Activated naive CD4-positive, alpha-beta T cell treated with Interleukin-2 at 50 U/mL for 16 hours (primary cell): ENCODE measurements around the gene MPC1.

Experiments
- DNase-seq: peaks from one replicate; pipeline ENCODE4 v3.0.0-alpha.2; 2020

The MPC1 gene

DNA sequence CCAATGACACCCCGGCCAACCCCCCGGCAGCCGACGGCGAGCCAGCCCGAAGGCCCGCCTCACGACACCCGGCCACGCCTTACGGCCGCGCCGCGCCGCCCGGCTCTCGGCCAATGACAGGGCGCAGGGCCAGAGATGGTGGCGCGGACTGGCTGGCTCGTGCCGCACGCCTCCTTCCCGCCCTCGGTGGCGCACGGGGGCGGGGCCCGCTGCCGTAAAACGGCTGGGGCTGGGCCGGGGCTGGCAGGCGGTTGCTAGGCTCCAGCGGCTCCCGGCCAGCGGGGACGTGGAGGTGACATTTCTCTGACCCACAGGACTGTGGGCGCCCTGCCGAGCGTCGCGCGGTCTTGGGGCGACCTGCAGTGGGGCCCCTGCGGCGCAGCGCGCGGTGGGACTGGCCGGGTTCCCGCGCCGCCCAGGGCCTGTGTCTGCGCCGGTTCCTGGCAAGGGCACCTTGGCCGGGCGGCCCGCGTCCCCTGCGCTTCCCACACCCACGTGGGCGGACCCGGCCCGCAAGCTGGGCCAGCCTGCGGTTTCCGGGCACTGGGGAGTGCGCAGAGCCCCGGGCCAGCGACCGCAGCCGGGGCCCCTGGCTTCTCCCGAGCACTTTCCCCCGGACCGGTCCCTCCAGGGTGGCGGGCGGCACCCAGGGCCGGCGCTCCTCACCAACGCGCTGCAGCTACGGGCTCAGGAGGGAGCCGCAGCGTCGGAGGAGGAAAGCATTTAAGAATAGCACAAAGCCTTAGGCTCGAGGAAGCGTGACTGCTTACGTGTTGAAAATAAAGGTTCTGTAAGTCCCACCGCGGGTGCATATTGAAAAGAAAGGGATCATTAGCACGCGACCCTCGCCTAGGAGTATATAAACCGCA lies at the start of gene MPC1:
MPC1 (minus strand) TSS at position 8 of the 869 bp plus-strand sequence. CDS start 64 bp downstream, outside the sequence.
- peak; percentile 95 for DNase-seq

DNA sequence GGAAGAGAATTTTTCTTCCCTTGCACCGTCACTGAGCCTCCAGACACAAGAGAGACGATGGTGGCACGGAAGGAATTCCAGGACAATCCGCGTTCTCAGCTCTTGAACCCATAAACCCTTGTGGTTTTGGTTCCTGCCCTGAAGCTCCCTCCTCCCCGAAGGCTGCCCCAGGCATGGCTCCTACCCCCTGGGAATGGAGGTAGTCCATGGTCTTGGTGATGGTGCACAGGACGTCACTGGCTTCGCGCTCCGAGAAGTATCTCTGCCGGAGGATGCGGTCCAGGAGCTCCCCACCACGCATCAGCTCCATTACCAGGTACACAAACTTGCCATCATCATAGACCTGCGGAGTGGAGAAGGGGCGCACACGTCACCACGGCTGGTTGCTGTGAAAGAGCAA lies 47.5 kb upstream of the MPC1 start:
- DNase-seq = no peak

DNA sequence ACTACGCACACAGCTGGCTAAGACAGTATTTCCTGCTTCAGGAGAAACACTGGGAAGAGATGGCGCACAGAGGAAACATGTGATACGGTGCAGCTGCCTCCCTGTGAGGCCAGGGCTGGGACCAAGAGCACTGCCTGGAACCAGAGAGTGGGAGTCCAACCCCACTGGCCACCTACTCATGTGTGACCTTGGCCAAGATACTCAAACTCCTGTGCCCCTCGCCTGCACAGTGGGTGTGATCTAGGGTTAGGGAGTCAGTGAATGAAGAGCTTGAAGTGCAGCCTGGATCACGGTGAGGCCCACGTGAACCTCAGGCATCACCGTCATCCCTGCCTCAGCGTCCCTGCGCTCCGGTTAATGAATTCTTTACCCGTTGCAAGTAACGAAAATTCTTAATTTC lies 41.7 kb upstream of the MPC1 start:
- DNase-seq = no peak

DNA sequence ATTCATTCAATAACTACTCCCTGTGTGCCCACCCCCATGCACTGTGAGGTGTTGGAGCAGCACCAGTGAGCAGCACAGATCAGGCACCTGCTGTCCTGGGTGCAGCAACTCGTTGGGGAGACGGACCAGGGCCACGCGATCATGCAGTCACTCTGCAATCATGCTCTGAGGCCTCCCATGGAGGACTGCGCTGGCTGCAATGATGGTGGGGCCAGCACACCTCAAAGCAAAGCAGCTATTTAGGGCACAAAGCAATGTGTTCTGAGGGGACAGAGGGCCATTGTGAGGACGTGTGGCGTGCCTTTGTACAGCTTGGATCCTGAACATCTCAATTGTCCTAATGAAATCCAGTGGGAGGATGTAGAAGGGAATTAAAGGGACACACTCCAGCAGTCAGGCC lies 41.0 kb upstream of the MPC1 start:
- no peak for DNase-seq

DNA sequence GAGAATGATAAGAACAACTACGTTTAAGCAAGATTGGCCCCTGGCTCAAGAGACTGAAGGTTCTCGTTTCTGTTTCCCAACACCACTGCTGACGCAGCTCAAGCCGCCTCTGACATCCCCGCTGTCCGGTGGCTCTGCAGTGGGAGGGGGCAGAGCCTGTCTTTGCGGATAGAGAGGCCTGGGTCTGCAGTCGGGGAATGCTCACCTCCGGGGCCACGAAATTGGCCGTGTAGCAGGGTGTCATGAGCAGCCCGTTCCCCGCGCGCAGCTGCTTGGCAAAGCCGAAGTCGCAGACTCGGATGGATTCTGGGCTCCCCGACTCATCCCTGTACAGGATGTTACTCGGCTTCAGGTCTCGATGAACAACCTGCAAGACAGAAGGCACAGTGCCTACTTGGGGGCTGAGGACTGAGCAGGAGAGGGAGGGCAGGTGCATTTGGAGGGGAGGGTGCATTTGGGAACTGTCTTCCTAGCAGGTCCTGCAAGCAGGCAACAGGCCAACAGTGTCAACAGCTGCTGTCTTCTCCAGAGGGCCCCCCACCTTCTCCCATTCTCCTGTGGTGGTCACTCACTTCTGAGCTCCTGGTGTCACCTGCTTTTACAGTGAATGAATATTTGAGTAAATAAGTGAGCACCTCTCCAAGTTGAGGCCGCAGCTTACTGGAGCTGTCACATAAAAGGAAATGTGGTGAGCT lies 40.5 kb upstream of the MPC1 start:
- DNase-seq = no peak

DNA sequence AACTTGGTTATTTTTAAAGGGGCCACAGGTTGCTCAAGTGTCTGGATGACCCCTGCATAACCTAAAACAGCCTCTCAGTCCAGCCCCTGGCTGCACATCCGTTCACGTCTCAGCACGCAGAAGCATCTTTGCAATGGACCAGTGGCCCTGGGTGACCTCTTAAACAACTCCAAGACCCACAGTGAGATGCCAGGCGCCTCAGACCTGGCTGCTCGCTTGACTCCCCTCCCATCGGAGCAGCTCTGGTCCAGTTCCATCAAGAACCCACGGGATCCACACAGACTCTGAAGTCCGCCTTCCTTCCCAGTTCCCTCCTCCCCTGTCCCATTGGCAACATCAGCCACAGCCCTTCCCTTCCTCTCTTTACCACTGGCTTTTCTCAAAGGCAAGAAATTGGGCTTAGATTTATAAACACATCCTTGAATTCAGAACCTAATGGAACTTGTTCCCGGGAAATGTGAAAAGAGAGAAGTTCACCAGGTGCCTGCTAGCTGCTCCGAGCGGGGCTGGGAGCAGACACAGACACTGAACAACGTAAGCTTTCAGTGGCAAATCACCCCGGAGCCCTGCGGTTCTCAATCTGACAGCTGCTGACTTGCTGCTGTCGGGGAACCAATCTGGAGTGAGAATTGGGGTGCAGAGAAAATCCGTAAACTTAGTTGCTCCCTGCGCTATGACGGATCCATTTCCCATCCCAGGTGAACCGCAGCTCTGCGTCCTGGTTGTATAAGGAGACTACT lies 39.6 kb upstream of the MPC1 start:
- no peak for DNase-seq

DNA sequence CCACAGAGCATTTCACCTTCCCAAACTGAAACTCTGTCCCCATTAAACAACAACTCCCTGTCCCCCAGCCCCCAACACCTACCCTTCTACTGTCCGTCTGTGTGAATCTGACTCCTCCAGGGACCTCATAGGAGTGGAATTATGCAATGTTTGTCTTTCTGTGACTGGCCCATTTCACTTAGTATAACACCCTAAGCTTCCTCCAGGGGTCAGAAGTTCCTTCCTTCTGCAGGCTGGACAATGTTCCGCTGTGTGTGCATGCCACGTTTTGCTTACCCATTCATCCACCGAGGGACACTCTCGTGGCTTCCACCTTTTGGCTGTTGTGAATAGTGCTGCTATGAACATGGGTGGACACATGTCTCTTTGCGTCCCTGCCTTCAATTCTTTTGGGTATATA lies 37.6 kb upstream of the MPC1 start:
- DNase-seq = no peak

DNA sequence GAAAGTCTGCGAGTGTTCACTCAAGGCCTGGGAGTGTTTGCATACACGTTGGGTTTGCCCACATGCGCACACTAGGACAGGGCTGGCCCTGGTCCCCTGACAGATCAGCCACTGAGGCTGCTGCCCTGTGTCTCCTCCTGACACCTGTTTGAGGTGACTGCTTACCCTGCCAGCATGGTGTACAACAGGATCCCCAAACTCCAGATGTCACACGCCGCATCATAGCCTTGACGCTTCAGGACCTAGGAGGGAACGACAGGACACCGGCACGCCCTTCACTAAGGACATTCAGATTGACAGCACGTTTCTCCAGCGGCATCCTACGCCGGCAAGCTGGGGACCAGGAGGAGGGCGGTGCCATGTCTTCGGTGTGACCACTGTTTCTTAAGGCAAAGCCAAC lies 37.0 kb upstream of the MPC1 start:
- no peak for DNase-seq

DNA sequence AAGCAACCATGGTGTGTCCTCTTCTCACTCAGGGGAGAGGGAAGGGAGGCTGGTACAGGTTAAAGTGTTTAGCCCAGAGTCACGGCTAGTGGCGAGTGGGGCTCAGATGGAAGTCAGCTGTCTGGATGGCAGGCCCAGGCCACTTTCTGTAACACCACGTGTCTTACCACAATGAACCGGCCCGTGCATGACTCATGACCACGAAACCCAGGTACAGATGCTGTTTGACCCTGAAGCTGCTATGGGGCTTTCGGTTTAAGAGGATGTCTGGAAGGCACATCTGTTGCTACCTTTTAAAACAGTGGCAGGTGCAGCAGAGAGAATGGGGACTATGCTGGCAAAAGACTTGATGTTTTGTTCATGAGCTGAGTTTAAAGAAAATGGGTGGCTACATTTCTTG lies 36.5 kb upstream of the MPC1 start:
- peak; percentile 66 for DNase-seq

DNA sequence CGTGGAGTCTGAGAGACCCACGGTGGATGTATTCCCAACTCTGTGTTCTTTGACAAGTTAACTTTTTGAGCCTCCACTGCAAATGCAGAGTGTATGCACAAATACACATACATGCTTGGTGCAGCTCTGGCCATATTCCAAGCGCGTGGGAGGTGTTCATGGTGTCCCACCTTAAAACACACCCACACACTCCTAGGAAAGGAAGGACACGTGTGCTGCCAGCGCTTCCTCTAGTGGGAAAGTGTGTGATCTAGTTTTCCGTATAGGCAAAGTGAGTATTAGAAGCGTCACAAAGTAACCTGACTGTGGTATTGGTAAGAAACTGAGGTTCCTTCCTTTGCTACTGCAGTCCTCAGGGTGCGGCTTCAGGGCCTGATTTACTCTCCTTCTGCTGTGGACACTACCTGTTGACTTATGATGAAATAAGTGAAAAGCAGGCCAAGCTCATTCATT lies 36.0 kb upstream of the MPC1 start:
- peak; percentile 30 for DNase-seq

DNA sequence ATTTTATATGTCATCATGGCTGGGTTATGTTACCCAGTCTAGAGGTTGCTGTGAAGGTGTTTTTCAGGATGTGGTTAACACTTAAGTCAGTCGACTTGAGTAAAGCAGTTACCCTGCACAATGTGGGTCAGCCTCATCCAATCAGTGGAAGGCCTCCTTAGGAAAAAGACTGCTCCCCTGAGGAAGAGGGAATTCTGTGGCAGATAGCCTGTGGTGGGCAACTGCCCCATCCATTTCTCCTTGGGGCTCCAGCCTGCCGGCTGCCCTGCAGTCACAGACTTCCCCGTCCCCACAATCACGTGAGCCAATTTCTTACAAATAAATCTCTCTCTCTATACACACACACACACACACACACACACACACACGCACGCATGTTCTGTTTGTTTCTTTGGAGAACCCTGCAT lies 34.5 kb upstream of the MPC1 start:
- peak; percentile 41 for DNase-seq

DNA sequence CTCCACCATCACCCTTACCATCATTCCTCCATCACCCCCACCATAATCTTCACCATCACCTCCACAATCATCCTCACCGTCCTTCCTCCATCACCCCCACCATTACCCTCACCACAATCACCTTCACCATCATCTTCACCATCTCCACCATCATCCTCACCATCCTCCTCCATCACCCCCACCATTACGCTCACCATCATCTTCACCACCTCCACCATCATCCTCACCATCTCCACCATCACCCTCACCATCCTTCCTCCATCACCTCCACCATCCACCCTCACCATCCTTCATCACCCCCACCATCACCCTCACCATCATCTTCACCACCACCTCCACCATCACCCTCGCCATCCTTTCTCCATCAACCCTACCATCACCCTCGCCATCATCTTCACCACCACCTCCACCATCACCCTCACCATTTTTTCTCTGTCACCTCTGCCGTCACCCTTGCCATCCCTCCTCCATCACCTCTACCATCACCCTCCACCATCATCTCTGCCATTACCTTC lies 33.1 kb upstream of the MPC1 start:
- no peak for DNase-seq

DNA sequence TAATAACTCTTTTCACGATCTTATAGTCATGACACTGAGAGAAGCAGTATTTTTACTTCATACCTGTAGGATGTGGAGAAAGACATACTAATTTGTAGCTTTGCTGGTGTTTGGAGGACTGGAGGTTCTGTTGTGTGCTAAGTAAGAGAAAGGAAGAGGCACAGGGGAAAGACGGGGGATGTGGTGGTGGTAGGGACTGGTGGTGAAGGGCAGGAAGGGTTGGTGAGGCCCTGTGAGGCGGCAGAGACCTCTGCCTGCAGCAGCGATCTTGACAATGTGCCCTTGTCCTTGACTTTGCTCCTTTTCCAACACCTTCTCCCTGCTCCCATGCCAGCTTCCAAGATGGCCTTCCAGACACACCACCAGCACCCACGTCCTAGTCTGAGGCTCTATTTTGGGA lies 32.6 kb upstream of the MPC1 start:
- peak; percentile 39 for DNase-seq

DNA sequence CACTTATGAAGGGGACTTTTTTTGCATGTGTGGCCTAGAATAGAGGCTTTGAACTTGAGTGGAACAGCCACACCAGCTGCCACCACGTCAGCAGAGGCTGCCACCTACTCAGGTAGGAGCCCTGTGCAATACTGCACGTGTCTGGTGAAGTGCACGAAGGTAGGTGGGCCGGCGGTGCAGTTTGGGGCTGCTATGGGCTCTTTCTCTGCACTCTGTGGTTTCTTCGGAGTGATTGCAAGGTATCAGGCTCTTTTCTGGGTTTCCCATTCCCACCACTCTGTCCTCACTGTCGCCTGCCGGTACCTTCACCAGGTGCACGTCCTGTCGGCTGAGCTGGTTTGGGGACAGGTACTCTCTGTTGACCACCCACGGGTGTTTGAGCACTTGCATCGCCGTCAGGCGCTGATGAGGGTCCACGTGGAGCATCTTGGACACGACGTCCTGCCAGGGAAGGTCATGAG lies 30.8 kb upstream of the MPC1 start:
- DNase-seq = no peak

DNA sequence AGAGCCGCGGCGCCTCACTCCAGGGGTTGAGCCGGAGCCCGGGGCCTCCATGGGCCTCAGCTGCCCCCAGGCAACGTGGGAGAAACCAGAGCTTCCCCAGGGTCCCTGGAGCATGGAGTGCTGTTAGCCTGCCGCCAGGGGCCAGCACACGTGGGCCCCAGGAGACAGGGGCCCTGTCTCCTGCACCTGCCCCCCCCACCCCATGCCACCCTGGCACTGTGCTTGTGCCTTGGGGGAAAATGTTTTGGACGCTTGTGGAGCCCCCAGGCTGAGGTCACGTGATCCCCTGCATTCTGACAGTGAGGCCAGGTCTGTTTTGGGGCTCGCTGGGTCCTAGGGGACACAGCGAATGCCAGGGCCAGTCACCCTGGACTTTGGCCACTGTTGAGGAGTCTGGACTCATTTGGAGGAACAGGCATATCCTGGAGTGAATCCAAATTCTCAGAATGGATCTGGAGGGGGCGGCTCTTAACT lies 30.2 kb upstream of the MPC1 start:
- DNase-seq = no peak

DNA sequence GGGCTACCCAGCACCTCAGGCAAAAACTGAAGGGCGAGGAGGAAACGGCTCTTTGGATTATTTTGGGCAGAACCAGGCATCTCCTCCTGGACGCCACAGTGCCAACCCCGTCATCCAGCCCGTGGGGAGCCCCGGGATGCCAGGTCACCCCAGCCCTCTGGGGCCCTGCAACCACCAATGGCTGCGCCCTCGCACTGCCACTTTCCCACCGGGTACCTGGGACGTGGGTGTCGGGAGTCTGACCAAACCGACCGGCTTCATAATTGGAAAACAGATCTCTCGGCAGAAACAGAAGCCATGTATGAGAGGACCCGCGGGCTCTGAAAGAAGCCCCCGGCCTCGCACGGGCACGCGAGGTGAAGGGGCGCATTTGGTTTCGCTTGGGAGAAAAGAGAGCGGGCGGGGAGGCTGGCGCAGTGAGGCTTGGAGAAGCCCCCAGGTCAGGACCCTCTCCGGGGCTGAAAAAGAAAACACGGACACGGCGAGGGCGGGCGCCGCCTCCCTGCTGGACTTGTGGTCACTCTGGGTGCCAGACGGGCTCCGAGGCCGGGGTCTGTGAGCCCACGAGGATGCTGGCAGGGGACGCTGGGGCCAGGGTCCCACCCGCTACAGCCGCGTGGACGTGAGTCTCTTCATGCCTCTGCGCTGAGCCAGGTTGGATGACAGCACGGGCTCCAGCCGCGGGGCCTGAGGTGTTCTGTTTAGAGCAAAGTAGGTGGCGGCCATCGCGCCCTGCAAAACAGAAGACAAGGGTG lies 29.6 kb upstream of the MPC1 start:
- no peak for DNase-seq

DNA sequence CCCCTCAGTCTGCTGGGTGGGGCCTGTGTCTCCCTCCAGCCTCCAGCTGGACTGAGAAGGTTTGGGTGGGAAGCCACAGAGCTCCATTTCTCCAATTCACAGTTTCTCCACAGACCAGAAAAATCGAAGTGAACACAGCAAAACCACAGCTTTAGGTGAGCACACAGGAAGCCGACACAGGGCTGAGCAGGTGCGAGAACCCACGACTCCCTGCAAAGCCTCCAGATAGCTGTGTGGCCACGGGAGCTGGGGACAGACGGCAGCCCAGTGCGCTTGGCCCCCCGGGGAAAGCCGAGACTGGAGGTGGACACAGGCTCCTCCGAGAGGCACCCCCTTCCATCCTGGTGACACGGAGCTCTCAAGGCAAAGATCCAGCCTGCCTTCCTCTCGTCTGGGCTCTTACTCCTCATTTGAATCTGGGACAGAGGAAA lies 29.0 kb upstream of the MPC1 start:
- peak; percentile 35 for DNase-seq

DNA sequence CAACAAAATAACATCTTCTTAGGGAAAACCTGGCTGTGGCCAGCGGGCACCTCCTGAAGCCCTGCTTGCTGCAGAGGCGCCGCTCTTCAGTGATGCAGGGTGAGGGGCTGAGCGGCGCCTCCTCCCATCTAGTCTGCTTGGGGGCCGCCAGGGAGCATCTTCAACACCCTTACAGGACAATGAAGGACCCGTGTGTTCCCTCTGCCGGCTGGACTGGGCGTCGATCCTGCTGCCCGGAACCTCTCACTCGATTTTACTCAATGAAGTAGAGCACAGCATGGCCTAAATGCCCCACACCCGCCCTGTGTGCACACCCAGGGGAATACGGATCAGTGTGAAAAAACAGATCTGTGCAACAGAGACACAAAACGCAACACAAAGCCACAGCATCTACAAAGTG lies 28.5 kb upstream of the MPC1 start:
- no peak for DNase-seq

DNA sequence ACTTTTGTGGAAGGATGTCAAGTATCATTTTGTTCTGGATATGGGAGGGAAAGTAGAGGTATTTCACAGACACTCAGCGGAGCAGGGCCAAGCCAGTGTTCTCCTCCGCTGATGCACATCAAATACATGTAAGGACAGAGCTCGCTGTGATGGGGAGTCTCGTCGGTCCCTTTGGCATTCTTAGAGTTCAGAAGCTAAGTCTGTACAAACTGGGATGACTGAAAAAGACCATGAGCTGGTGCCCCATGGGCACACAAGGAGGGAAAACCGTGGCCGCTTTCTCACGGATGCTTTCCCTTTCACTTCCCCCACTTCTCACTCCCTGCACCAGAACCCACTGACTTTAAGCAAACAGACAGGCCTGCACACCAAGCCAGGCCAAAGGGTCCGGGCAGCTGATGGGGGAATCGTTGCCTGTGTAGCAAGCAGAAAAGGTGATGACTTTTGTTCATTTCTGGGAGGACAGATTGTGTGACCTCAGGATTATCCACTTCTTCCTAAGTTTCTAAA lies 27.7 kb upstream of the MPC1 start:
- no peak for DNase-seq

DNA sequence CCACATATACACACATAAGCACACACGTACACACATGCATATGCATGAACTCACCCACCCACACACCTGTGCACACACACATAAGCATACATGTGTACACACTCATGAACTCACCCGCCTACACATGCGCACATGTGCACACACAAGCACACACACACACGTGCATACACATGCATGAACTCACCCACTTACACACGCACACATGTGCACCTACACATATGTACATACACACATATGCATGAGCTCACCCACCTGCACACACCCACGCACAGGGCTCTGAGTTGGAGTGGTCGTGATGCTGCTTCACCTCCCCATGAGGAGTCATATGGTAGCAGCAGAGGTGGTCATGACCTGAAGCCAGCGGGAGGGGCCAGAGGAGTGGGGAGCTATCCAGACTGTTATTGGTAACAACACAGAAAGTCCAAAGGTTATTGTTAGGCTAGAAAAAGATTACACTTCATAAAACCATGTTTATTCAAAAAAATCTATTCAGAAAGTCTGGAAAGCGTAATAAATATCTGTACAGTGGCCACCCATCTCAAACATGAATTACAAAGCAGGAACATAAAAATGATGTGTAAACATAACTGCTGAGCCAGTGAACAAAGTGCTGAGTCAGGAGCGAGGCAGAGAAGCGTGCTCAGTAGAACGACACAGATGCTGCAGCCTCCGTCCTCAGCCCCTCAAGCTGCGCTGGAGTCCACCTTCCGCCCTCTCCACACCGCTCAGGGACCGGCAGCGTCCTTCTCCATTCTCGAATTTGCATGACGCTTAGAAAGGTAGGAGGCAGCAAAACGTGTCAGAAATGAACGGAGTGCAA lies 26.4 kb upstream of the MPC1 start:
- DNase-seq = no peak

DNA sequence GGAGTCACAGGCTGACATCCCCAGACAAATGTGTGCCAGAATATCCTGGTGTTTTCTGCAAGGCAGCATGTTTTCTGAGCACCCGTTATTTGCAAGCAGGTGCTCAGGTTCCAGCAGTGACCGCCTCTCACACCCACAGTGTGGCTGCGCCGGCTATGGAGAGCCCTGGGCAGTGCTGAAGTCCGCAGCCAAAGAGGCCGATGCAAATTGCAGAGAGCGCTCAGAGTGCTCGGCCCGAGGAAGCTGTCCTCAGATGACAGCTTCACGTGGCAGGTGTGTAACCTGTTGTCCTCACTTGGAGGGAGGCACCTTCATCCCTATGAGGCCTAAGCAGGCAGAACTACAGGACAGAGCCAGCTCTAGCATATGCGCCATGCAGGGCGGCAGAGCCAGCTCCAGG lies 23.5 kb upstream of the MPC1 start:
- DNase-seq = no peak
